GM12864 (cell line): Measurements from ENCODE around the gene BDNF.

Source experiments
- DNase-seq: peaks from one replicate; pipeline ENCODE4 v3.0.0-alpha.2; 2011; ENCODE audit warnings: low read depth
- H3K4me3 ChIP-seq: 2 replicates; pipeline ENCODE4 v1.5.1; 2011; ENCODE audit warnings: mild to moderate bottlenecking, low read depth, low read length, control low read depth
- TF ChIP-seq, protein P1 (sequence below): IDR thresholded peaks from 2 replicates; pipeline ENCODE4 v1.5.1; 2011; ENCODE audit warnings: low read depth, mild to moderate bottlenecking, moderate library complexity, low read length, control low read depth, inconsistent platforms; ENCODE audit errors: missing control alignments

BDNF gene

DNA sequence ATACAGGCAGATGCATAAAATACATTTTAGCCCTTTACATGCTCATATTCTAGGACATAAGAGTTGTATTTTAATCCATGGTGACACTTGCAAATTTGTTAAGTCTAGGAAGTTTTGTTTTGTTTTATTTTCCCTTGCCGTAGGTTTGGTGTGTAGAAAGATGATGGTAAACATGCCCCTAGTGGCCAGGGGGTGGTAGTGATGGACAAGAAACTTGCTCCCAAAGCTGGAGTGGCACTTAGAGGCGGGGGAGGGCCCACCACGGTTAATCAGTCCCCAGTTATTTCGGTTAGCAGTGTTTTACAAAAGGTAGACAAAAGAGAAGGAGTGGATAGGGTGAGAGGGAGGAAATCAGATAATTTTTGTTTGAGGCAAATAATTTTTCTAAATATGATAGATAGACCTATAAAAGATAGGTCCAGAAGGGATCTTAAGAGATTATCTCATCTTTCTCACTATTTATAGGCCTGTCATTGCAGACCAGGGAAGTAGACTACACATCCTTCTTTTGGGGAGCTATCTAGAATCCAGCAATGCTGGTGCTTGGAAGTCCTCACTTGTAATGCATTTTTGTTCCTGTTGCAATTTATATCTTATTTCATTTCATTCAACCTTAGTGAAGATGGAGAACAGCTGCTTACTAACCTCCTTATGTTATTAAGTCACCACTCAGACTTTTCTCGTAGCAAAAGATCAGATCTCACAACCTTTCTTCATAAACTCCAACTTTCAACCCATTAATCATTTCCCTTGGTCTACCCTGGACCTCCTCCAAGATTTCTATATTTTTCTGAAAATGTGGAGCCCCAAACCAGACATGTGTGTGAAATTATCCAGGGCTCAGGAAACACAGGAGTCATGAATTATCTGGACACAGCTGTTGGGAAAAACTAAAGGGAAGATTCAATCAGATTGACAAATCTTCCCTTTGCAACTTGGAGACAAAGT is 5.9 kb upstream of the BDNF start:
- H3K4me3 ChIP-seq: no peak overlapping the region
- DNase-seq: no peak
- TF ChIP-seq, protein P1, sequence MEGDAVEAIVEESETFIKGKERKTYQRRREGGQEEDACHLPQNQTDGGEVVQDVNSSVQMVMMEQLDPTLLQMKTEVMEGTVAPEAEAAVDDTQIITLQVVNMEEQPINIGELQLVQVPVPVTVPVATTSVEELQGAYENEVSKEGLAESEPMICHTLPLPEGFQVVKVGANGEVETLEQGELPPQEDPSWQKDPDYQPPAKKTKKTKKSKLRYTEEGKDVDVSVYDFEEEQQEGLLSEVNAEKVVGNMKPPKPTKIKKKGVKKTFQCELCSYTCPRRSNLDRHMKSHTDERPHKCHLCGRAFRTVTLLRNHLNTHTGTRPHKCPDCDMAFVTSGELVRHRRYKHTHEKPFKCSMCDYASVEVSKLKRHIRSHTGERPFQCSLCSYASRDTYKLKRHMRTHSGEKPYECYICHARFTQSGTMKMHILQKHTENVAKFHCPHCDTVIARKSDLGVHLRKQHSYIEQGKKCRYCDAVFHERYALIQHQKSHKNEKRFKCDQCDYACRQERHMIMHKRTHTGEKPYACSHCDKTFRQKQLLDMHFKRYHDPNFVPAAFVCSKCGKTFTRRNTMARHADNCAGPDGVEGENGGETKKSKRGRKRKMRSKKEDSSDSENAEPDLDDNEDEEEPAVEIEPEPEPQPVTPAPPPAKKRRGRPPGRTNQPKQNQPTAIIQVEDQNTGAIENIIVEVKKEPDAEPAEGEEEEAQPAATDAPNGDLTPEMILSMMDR: peak; percentile 80

DNA sequence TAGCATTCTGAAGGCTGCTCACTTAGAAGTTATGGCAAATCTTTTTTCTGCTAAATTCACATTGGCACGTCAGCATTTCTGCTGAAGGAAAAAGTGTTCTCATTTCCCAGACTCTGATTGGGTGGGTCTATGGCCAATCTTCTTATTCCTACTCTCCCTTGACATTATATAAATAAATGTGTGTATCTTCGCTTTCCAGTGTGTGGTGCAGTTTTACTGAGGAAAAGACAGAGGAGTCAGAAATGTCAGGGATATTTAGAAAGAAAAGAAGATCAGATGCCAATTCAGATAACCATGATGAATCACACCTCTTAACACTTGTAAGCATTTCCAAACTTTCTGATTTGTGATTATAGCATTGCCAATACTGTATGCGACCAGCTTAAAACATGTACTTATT is 3.2 kb upstream of the BDNF start:
- TF ChIP-seq, protein P1: no peak
- no peak for DNase-seq
- no peak overlapping the region for H3K4me3 ChIP-seq

DNA sequence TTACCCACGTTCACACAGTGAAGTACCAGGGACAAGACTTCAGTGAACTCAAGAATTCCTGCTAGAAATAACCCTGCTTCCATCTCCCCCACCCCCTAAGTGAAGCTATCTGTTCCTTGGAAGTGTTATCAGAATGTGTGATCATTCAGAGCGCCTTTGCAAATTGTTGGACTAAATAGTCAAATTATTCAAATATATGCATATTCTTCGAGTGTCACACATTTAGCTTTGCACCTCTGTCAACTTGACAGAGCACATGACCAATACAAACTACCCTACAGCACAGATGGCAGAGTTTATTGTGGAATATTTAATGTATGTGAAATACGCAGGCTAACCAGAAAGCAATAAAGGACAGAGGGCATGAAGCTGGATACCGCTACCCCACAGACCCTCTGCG is 2.6 kb upstream of the BDNF start:
- TF ChIP-seq, protein P1: no peak
- DNase-seq: no peak
- H3K4me3 ChIP-seq: no peak overlapping the region

DNA sequence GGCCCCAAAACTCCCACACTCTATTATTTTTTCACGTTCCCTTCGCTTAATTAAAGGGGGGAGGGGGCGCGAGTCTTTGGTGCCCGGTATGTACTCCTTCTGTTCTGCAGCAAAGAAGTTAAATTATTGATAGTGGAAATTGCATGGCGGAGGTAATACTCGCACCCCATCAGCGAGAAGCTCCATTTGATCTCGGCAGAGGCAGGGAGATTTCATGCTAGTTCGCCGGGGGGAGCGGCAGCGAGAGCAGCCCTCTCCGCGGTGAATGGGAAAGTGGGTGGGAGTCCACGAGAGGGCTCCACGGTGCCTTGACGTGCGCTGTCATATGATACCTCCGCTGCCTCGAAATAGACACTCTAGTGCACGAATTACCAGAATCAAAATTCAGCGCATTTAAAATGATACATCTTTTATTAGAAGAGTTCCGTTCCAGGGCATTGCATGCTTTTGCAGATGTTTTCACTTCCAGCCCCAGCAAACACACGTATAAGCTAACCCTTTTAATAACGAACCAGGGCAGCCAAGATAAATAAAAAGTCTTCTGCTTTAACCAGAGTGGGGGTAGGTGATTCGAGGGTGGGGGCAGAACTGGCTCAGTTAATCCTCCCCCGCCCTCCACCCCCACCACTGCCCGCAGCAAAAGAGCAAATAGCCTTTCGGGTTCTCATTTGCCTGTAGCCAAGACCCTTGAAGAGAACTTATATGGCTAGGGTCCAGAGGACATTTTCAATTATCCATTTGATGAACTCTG is 1.3 kb upstream of the BDNF start:
- DNase-seq: no peak
- TF ChIP-seq, protein P1: peak; percentile 30
- H3K4me3 ChIP-seq: peak overlapping the region; percentile 51

DNA sequence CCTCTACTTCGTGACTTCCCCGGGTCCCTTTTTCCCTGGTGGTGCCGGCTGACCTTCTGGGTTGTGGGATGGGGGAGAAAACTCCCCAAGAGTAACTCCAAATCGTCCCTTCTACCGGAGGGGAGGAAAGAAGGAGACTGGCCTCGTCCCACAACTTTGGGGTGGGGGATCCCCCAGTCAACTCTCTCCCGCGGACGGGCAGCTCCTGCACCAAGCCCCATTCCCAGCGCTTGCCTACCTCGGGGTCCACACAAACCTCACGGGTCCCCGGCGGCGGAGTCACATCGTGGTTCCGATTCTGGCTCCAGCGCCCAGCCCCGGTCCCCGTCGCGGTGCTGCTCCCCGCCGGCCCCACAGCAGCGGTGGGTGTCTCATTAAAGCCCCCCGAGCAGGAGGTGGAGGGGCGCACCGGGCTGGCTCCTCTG is 317 bp downstream of the BDNF start:
- TF ChIP-seq, protein P1: no peak
- DNase-seq: no peak
- H3K4me3 ChIP-seq: peak overlapping the region; percentile 48

DNA sequence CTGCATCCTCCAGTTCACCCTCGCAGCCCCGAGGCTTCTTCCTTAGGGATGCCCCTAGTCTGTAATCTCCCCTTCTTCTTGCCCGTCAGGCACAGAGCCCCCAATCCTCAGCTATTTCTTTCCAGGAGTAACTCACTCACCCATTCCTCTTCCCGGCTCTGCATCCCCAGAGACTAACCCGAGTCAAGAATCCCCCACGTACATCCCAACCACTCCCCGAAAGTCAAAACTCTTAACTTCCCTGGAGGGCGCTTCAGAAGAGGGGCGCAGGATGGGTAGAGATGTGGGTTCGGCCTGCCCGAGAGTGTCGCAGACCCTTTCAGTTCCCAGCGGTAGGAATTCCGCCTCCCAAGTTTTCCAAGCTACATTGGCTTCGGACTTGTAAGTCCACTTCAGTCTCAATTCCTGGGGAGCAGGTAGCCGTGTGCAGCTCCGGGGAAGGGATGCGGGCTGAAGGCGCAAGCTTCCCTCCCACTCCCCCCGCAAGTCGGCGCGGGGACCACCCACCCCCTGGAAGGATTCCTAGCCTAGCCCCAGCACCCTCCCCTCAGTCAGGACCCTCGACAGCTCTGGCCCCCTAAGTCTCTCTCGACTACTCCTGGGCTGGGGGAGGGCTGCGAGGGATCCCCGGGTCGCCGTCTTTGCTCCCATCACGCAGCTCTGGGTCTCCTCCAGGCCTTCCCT is 871 bp downstream of the BDNF start:
- no peak for DNase-seq
- no peak overlapping the region for H3K4me3 ChIP-seq
- TF ChIP-seq, protein P1: no peak
